ENCODE results near the gene SPTAN1. TPM values are rescaled to one million over a fixed set of nuclear protein-coding genes. Genes with fewer than 3 reads are reported as not detected.

SPTAN1 gene
- total RNA-seq, 1 experiment from 2014 or later: 181 TPM

DNA sequence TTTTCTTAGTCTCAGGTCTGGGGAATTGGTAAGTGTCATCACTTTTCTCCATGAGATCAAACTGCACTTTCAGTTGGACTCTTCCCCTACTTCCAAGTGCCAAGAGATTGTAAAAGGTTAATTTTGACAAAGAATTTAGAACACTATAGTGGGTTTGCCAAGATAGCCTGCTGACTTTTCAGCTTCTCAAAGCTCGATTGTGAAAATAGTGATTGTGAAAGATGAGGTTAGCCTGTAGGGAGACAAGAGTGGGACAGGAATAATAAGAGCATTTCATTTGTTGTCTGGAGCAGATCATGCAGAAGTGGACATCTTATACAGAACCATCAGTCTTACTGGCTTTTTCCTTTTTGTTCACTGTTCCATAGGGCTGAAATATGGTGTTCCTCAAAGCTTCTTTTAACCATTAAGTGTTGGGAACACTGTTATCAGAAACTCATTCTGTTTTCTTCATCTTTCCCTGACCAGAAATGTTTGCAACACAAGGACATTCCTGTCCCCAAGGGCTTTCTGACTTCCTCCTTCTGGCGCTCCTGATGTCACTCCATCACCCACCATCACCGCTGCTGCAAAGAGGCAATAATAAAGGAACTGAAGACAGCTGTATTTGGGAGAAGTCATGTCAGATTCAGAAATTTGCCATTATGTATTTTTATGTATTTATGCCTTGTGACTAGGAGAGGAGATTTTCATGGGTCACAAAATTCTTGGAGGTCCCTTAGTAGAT, 11.6 kb upstream of the SPTAN1 start:
- peaks cover 55% of the 10 kb centered on the region for H3K36me3 ChIP-seq
- no peaks in the 10 kb centered on the region for H3K27me3 ChIP-seq (replicated peaks)
- no peaks in the 10 kb centered on the region for H3K9me3 ChIP-seq (replicated peaks)
- no peaks in the 10 kb centered on the region for H3K4me1 ChIP-seq (replicated peaks)
- no peak overlapping the region for H3K27ac ChIP-seq
- H3K4me3 ChIP-seq: no peak overlapping the region
- DNase-seq (ENCODE audit: low read depth in 1 of 2, low spot score in 2 of 2): no peak

DNA sequence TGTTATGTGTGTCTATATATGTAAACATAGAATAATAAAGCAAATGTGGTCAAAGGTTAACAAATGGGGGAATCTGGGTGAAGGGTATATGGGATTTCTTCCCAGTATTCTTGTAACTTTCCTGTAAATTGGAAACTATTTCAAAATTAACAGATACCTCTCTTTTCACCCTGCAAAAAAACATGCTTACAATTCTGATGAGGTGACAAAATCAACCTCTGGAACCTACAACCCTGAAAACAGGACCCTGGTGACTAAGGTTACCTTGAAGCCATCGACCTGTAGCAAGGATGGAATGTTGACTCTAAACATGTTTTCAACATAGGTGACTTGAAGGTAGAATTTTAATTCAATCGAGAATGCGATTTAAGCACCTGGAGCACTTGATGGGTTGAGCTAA, 5.9 kb upstream of the SPTAN1 start:
- no peak for DNase-seq (ENCODE audit: low read depth in 1 of 2, low spot score in 2 of 2)
- Histone ChIP-seq H3K9me3 (replicated peaks) (no peaks in the 10 kb centered on the region), H3K4me3 (no peak overlapping the region), H3K4me1 (replicated peaks) (peaks cover 7% of the 10 kb centered on the region), H3K27me3 (replicated peaks) (no peaks in the 10 kb centered on the region), H3K27ac (no peak overlapping the region), H3K36me3 (0 out of 2 replicates have a peak, but pooled peaks cover 4% of the 10 kb centered on the region)

DNA sequence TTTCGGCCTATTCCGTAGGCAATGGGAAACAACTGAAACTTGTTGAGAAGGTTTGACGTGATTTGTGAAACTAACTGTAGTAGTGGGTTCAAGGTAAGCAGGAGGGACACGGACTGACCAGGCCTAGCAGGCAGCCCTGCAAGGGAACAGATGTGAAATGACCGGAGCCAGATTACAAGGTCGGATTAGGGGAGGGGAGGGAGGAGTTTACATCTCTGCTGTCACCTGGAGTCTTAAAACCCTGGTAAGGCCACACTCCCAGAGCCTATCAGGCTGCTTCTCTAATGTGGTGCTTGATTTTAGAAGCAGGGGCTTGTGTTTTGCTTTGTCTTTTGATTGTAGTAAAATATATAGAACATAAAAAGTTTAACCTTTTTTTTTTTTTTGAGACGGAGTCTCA, 3.5 kb upstream of the SPTAN1 start:
- Histone ChIP-seq H3K4me3 (no peak overlapping the region), H3K36me3 (peaks cover 8% of the 10 kb centered on the region), H3K27ac (no peak overlapping the region), H3K4me1 (replicated peaks) (peaks cover 15% of the 10 kb centered on the region), H3K9me3 (replicated peaks) (no peaks in the 10 kb centered on the region), H3K27me3 (replicated peaks) (no peaks in the 10 kb centered on the region)
- DNase-seq (ENCODE audit: low read depth in 1 of 2, low spot score in 2 of 2): no peak

DNA sequence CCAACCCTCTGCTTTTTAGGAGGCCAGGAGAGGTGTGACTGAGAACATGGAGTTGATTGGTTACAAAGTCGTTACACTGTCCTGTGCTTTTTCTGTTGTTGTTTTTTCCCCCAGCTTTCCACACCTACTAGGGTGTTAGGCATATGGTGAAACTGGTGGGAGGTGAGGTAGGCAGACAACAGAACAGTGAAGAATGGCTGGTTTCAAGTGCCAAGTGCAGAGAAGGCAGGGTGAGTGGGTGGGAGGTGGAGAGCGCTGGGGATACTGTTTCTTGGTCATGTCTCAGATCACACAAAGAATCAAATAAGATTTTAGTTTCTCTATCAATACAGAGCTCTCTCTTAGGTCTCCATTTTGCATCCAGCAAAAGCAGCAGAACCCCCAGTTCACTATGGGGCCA, 2.2 kb upstream of the SPTAN1 start:
- no peaks in the 10 kb centered on the region for H3K9me3 ChIP-seq (replicated peaks)
- peaks cover 11% of the 10 kb centered on the region for H3K36me3 ChIP-seq
- no peak for DNase-seq (ENCODE audit: low read depth in 1 of 2, low spot score in 2 of 2)
- no peak overlapping the region for H3K4me3 ChIP-seq
- no peaks in the 10 kb centered on the region for H3K27me3 ChIP-seq (replicated peaks)
- no peak overlapping the region for H3K27ac ChIP-seq
- H3K4me1 ChIP-seq (replicated peaks): peaks cover 29% of the 10 kb centered on the region

DNA sequence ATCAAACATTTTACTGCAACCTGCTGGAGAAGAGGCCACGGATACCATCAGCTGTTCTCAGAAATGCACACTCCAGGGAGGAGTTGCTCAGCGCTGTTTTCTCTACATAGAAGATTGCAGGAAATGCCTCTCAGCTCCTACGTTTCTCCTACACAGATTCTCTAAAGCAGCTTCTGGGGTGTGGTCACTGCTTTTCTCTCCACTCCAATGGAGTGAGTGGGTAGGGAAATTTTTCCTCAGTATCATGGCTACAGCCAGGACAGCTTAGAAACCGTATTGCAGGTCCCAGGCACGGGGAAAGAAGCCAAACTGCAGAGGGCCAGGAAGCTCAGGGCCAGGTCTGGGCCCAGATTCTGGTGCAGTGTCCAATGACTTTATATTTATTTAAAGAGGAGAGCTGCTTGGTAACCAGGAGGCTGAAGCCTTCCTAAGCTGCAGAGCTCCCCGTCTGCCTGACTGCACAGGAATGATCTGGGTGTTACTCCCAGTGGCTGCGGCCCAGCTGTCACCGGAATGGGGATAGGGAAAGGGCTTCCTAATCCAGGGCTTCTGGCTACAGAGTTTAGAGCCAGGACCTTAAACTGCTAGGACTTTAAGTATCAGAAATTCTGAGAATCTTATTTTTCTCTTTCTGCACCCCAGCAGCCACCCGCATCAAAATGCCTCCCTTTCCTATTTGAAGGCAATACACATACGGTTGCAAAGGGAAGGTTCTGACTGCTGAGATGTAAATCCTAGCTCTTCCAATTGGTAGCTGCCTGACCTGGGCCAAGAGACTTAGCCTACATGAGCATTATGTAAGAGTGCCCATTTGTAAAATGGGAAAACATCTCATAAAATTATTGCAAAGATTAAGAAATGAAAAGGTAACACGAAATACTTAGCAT, 1.4 kb upstream of the SPTAN1 start:
- Histone ChIP-seq H3K9me3 (replicated peaks) (no peaks in the 10 kb centered on the region), H3K27me3 (replicated peaks) (no peaks in the 10 kb centered on the region), H3K27ac (peak overlapping the region; percentile 74), H3K4me1 (replicated peaks) (peaks cover 36% of the 10 kb centered on the region), H3K36me3 (peaks cover 13% of the 10 kb centered on the region), H3K4me3 (peak overlapping the region; percentile 98)
- DNase-seq (ENCODE audit: low read depth in 1 of 2, low spot score in 2 of 2): no peak

DNA sequence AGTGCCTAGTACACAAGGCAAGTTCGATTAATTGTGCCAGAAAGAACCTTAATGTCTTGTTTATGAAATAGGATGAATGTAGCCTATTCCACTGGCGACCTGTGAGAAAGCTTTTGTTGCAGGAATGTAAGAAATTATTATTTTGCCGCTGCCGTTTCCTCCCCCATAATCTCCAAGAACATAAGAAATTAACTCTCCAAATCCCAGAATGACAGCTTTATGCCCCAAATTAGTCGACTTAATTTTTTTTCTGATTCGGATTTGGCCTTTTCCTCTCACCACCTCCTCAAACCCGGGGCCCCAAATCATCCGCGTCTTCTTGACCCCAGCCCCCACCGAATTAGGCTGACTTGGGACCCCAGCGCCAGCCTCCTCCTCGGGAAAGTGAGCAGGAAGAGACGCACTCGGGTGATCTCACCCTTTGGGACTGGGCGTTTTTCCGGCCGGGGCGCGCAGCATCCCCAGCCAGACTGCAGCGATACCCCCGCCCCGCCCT, 682 bp upstream of the SPTAN1 start:
- H3K27ac ChIP-seq: peak overlapping the region; percentile 74
- DNase-seq (ENCODE audit: low read depth in 1 of 2, low spot score in 2 of 2): no peak
- H3K36me3 ChIP-seq: peaks cover 17% of the 10 kb centered on the region
- peak overlapping the region; percentile 98 for H3K4me3 ChIP-seq
- H3K27me3 ChIP-seq (replicated peaks): no peaks in the 10 kb centered on the region
- H3K4me1 ChIP-seq (replicated peaks): peaks cover 42% of the 10 kb centered on the region
- H3K9me3 ChIP-seq (replicated peaks): no peaks in the 10 kb centered on the region

DNA sequence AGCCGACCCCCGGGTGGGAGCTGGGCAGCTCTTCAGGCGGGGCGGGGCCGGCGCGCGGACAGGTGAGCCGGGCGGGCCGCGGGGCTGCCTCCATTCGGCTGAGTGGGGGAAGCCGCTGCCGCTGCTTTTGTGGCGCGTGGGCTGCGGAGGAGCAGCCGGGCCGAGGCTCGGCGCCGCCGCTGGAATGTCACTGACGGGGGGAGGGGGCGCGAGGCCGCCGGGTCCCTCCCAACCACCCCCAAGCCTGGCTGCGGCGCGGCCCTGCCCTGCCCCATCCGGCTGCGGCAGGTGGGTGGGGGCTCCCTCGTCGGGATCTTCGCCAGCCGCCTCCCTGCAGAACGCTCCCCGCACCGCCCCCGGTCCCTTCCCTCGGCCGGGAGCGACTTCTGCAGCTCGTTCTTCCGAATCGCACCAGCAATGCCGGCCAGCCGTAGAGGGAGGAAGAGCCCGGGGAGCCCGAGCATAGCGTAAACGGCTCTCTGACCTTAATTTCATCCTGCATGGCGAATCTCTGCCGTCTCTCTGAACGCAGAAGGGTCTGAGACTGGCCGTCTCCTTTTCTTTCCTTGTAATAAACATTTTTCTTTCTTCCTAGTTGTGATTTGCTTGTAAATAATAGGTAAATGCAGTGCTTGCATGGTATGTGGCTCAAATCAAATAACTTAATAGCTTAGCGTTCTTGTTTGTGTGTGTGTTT, 505 bp downstream of the SPTAN1 start:
- H3K4me3 ChIP-seq: peak overlapping the region; percentile 98
- H3K27me3 ChIP-seq (replicated peaks): no peaks in the 10 kb centered on the region
- DNase-seq (ENCODE audit: low read depth in 1 of 2, low spot score in 2 of 2): peak; percentile 46 to 48
- H3K9me3 ChIP-seq (replicated peaks): no peaks in the 10 kb centered on the region
- H3K27ac ChIP-seq: peak overlapping the region; percentile 89
- H3K4me1 ChIP-seq (replicated peaks): peaks cover 53% of the 10 kb centered on the region
- peaks cover 22% of the 10 kb centered on the region for H3K36me3 ChIP-seq

DNA sequence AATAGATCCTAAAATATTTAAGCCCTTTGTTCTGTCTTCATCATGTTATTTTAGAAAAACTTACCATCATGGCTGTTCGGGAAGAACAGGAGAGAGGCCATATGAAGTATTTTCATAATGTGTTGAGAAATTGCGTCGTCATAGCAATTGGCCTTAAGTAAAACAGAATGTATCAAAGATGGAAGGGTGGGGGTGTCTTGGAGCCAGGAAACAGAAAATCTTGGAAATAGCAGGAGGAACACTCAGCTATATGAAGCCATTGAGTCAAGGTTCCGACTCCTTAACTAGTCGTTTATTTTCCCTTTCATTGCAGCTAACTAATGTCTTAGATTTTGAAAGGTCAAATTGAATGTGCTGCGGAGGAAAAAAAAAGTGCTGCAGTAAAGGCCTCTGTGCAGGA, 1.3 kb downstream of the SPTAN1 start:
- no peak for DNase-seq (ENCODE audit: low read depth in 1 of 2, low spot score in 2 of 2)
- H3K27me3 ChIP-seq (replicated peaks): no peaks in the 10 kb centered on the region

DNA sequence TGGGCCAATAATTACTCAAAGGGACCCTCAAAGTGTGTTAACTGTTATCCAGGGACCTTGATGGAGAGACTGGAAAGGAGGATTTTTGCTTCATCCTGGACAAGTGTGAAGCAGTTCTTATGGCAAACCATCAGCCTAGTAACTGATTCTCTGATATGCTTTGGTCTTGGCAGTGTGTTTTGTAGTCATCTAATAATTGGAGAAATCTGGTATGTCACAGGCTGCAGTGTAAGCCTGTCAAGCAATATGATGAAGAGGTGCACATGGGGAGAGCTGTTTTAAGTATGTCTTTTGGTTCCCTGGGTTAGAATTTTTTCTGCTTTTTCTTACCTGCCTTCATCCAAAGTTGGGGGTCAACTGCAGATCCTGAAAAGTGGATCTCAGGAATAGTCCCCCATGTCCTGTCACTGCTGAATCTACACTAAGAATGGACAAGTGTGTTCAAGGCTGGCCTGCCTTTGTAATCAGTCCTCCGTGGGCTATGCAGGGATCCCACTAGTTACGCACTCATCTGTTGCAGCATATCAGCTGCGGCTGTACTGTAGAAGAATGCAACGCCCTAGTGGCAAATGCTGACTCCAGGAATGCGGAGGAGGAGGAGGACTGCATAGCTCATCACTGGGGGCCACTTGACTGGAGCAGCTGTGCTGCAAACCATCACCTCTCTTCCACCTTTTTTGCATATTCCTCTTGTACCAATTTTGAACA, 1.9 kb downstream of the SPTAN1 start:
- Histone ChIP-seq H3K4me1 (replicated peaks) (peaks cover 67% of the 10 kb centered on the region), H3K27ac (peak overlapping the region; percentile 89), H3K9me3 (replicated peaks) (no peaks in the 10 kb centered on the region)

More for the DNA sequence above, 1.3 kb downstream of the SPTAN1 start:
- H3K4me1 ChIP-seq (replicated peaks): peaks cover 61% of the 10 kb centered on the region
- peak overlapping the region; percentile 98 for H3K4me3 ChIP-seq
- H3K36me3 ChIP-seq: peaks cover 22% of the 10 kb centered on the region
- H3K27ac ChIP-seq: peak overlapping the region; percentile 89
- no peaks in the 10 kb centered on the region for H3K9me3 ChIP-seq (replicated peaks)

DNA sequence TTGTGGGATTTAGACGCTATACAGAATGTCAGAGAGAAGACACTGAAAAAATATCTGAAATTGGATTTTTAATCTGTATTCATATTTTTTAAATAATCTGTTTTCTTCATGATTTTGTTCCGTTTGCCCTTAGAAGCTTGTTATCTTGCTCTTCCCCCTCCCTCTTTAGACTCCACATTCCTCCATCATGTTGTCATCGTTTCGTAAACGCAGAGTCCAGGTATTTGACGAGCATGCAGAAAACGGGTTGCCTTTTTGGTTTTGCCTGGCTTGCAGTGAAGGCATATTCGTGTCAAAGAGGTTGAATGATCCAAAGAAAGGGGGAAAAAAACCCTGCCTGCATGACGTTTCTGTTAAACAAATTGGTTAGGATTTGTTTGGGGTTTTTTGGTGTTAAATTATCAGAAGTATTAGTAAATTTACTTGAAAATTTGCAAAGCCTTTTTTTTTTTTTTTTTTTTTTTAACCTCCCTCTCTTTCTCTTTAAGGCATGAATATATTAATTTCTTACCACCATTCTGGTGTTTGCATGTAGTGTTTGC, 2.9 kb downstream of the SPTAN1 start:
- no peaks in the 10 kb centered on the region for H3K9me3 ChIP-seq (replicated peaks)
- peaks cover 28% of the 10 kb centered on the region for H3K36me3 ChIP-seq
- peak; percentile 66 to 74 for DNase-seq (ENCODE audit: low read depth in 1 of 2, low spot score in 2 of 2)
- H3K27me3 ChIP-seq (replicated peaks): no peaks in the 10 kb centered on the region
- peaks cover 69% of the 10 kb centered on the region for H3K4me1 ChIP-seq (replicated peaks)
- H3K4me3 ChIP-seq: peak overlapping the region; percentile 98
- peak overlapping the region; percentile 89 for H3K27ac ChIP-seq

More for the DNA sequence above, 1.9 kb downstream of the SPTAN1 start:
- Histone ChIP-seq H3K4me3 (peak overlapping the region; percentile 98), H3K27me3 (replicated peaks) (no peaks in the 10 kb centered on the region), H3K36me3 (peaks cover 24% of the 10 kb centered on the region)
- DNase-seq (ENCODE audit: low read depth in 1 of 2, low spot score in 2 of 2): peak; percentile 76 to 88

DNA sequence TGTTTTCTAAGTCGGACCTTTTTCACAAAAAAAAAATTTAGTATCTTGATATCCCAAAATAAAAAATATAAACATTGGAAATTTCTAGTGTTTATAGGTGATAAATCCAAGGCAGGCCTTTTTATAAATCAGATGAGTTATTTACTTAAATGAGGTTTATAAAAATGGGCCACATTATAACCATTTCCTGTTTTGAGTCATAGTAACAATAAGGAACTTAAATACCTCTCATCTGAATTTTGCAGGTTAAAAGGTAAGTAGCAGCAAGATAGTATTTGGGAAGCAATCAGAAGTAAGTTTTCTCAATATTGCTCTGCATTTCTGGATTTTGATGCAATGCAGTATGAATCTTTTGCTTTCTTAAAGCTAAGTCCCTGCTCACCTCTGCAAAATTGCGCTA, 3.9 kb downstream of the SPTAN1 start:
- Histone ChIP-seq H3K4me3 (no peak overlapping the region), H3K27ac (no peak overlapping the region)

DNA sequence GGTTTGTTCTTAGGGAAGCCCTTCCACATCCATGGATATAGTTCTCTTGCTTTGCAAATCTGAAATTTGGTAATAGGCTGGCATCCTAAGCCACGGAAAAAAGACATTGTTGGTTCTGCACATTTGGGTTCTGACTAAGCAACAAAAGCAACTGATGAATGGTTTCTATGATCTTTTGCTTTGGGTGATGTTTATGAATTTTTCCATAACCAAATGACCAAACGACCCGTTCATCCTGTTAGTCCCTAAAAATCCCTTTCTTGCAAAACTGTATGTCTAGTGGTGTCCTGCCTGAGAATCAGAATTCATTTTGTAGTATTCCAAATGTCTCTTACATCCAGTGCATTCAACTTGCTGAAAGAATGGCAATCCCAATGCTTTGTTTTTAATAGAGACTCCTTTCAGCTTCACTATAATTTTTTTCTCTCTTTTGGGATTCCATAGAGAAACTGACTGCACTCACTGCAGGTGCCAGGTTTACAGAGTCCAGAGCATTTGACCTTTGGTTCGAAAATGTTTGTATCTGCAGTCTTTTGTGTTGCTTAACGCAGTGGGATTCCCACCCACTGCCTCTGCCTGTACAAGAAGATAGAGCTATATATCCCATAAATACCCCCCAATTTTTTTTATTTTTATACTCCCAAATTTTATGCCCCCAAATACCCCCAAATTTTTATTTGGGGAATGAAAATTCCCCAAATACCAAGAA, 4.7 kb downstream of the SPTAN1 start:
- H3K27ac ChIP-seq: no peak overlapping the region
- DNase-seq (ENCODE audit: low read depth in 1 of 2, low spot score in 2 of 2): no peak
- no peaks in the 10 kb centered on the region for H3K27me3 ChIP-seq (replicated peaks)
- H3K9me3 ChIP-seq (replicated peaks): no peaks in the 10 kb centered on the region
- no peak overlapping the region for H3K4me3 ChIP-seq
- H3K36me3 ChIP-seq: peaks cover 29% of the 10 kb centered on the region
- H3K4me1 ChIP-seq (replicated peaks): peaks cover 57% of the 10 kb centered on the region

More for the DNA sequence above, 3.9 kb downstream of the SPTAN1 start:
- DNase-seq (ENCODE audit: low read depth in 1 of 2, low spot score in 2 of 2): no peak
- Histone ChIP-seq H3K9me3 (replicated peaks) (no peaks in the 10 kb centered on the region), H3K27me3 (replicated peaks) (no peaks in the 10 kb centered on the region), H3K4me1 (replicated peaks) (peaks cover 64% of the 10 kb centered on the region), H3K36me3 (peaks cover 28% of the 10 kb centered on the region)
